ENCODE data around the gene NES.

NES gene

GRCh38 chr1:156680056-156680455 lies 2.8 kb upstream of the NES start:
- DNase-seq (ENCODE audit: low spot score): no peak

DNA sequence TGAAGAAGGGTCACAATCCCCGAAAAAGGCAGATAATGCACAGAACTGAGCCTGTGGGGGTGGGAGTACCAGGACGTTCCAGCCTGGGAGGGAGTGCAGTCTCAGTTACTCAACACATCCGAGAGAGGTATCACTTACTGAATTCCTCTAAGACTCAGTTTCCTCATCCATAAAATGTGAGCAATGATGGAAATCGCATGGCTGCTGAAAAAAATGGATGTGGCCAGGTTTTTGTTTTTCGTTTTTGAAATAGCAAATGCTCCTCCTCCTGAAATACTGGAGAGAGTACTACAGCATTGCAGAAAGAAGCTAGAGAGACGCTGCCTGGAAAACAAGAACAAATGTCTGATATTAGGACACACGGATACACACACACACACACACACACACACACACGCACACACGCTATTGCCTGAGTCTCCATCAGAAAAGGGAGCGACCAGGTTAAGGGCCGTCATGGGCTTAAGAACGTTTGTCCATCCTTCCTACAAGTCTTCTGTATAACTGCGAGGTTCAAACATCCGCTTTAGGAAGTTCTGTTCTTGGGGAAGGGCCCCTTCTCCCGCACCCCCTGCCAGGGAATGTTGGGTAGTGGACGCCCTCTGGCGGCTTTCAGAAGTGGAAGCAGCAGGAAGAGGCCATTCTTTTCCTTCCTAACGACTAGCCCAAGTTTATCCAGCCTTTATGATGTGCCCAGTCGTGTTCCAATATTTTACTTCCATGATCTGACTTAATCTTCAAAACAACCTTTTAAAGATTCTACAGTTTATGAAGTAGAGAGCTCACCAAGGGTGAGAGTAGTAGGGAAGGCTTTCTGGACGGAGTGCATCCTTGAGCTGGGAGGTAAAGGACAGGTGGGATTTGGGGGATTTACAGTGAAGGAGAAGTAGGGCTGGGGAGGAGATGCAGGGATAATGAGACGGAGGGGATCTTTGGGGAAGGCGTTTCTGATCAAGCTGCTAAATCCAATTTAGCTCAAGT lies 699 bp upstream of the NES start:
- DNase-seq (ENCODE audit: low spot score): peak; percentile 85

GRCh38 chr1:156676114-156676819 lies 940 bp downstream of the NES start:
- DNase-seq (ENCODE audit: low spot score): no peak

GRCh38 chr1:156675210-156676113 lies 1.7 kb downstream of the NES start:
- no peak for DNase-seq (ENCODE audit: low spot score)

DNA sequence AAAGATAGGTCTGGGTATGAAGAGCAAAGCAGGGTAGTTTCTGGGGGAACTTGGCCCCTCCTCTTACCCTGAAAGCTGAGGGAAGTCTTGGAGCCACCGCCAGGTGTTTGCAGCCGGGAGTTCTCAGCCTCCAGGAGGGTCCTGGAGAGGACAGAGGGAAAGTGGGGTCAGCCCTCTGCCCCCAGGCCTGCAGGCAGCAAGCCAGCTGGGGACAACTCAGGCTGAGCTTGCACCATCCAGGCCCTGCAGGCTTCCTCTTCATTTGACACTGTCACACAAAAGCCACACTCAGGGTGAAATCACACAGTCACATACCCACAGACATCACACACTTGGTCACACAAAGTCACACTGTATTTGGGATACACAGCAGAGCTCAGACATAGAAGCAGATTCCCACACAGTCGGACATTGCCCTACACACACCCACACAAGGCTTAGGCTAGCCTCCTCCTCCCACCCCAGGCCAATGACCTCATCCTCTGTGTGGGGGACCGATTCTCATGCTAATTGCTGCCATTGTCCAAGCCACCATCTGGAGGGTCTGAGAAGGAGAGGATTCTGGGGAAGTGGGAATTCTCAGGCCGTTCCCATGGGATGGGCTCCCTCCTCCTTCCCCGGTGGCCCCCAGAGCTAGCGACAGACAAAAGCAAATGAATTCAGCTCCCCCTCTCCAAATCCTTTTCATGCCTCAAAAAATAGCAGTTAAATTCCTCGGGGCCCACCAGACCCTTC lies 3.7 kb downstream of the NES start:
- peak; percentile 28 for DNase-seq (ENCODE audit: low spot score)

GRCh38 chr1:156671804-156672203 lies 5.4 kb downstream of the NES start:
- no peak for DNase-seq (ENCODE audit: low spot score)

DNA sequence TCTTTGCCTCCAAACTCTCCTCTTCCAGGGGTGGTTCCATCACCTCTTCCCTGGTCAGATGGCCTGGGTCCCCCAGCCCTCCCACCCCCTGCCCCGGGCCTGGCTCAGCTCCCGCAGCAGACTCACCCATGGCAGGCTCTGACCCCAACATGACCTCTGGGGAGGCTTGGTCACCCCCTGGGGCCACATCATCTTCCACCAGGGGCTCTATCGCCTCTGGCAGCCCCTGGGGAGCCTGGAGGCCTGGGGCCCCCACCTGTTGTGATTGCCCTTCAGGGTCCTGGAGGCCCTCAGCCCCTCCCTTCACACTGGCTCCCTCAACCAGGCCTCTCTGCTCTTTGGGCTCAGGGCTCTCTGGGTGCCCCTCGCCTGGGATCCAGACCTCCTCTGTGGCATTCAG lies 6.4 kb downstream of the NES start:
- DNase-seq (ENCODE audit: low spot score): no peak

GRCh38 chr1:156670359-156670758 lies 6.8 kb downstream of the NES start:
- no peak for DNase-seq (ENCODE audit: low spot score)

- no peak for DNase-seq (ENCODE audit: low spot score)
These were observed 7.4 kb downstream of the NES start for GRCh38 chr1:156669794-156670193.

DNA sequence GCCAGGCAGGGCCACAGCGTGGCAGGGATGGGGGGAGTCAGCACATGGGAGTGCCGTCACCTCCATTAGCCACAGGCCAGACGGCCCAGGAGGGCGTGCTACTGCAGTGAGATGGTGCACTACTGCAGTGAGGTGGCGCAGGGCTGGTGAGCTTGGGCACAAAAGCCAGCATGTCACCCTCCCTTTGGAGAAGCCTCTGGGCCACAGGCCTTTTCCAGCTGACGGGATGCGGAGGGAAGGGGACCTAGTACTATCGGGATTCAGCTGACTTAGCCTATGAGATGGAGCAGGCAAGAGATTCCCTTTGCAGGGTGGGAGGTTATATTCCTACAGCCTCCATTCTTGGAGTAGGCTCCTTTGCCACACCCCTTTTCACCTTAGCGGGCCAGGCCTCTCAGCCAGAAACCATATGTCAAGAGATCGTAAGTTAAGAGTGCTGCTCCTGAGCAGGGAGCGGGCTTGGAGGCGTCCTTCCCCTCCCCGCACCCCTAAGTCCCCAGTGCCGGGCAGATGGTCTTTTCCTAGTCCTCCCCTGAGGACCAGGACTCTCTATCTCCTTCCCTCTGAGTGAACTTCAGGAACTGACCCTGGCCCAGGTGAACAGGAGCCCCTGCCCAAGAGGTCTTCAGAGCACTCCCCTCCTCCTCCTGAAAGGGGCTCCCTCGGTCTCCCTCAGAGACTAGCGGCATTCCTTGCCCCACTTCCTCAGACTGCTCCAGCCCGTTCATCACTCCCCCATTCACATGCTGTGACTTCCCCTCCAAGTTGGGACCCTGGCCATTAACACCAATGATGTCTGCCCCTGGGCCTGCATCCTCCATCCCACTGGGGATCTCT lies 8.2 kb downstream of the NES start:
- DNase-seq (ENCODE audit: low spot score): peak; percentile 75

DNA sequence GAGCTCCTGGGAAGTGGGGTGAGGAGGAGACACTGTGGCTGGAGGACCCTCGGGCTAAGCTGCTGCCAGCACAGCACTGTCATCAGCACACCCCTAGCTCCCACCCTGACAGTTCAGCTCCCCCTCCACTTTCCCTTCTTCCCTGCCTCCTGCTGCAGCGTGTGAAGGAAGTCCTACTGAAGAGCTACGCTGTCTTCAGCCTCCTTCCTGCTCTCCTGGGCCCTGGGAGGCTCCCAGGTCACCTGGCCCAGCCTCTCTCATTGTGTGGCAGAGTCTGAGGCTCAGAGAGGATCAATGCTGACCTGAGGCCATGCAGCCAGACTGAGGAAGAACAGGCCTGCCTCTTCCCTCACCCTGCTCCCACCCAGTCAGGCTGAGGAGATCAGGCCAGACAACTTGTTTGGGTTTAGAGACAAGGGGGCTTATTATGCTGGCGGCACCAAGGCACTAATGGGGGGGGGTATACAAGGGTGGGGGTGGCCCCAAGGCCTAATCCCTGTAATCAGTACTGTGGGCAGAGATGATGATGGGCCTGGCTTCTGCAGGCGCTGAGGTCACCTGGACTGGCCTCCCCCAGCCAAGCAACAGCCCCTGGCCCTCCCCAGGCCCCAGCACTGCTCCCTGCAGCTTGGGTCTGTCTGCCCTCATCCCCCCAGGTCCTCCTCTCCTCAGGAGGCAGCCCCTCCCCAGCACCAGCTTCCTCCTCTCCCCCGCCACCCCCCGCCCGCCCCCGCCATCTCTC lies 9.1 kb downstream of the NES start:
- DNase-seq (ENCODE audit: low spot score): peak; percentile 70

DNA sequence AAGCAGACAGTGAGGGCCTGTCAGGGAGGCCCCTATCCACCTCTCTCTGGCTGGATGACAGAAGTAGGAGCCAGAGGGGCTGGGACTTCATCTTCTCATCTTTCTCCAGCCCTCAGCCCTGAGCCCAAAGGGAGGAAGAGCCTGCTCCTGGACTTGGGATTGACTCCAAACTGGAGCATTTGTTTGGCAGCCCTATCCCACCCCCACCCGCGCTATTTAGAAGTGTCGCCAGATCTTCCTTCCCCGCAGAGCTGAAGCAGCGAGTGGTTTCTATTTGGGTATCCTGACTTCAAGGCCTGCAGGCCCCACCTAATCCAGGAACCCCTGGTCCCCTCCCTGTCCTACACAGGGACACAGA lies 9.6 kb downstream of the NES start:
- peak; percentile 90 for DNase-seq (ENCODE audit: low spot score)

DNA sequence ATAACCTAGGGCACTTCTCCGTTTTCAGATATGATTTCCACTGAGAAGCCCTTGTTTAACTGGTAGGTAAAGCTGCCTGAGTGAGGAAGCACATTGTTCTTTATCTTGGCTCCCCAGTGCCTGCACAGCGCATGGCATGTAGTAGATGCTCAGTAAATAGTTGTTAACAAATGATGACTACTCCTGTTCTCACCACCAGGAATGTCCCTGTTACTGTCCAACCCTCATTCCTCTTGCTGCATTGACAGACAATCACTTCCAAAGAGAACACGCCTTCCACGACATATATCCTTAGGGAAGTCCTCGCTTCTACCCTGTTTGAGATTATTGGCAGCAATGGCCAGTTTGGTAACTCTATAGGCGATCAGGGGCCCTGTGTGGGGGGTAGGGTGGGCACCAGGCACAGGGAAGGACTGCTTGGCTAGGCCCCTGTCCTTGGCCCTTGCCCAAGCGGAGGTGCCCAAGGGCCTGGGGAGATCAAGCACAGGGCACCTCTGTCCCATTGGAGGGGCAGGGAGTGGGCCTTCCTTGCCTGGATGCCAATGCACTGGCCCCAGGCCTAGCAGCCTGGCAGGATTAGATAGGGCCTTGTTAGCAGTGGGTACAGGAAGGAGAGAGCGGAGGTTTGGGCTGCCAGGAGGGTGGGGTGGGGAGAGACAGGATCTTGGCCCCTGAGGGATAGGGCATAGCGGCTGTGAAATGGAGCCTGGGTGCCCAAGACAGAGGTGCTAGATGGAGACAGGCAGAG lies 10.2 kb downstream of the NES start:
- peak; percentile 35 for DNase-seq (ENCODE audit: low spot score)

DNA sequence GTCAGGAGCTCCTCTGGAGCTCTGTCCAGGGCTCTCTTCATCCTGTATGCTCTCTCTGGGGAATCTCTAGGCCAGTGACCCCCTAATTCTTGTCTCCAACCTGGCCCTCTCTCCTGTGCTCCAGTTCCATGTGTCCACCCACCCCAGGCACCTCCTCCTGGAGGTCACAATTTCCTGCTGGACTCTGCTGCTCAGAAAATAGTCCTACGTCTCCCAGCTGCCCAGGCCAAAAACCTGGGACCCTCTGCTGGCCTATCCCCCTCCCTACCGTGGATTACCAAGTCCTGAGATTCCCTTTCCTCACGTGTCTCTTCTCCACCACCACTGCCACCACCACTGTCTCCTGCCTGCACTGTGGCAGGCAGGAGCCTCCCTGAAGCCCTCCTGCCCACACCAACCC lies 11.7 kb downstream of the NES start:
- peak; percentile 43 for DNase-seq (ENCODE audit: low spot score)

- peak; percentile 66 for DNase-seq (ENCODE audit: low spot score)
These were observed 12.3 kb downstream of the NES start for GRCh38 chr1:156664767-156665411.

- peak; percentile 41 for DNase-seq (ENCODE audit: low spot score)
These were observed 13.0 kb downstream of the NES start for GRCh38 chr1:156664046-156664766.

- no peak for DNase-seq (ENCODE audit: low spot score)
These were observed 14.0 kb downstream of the NES start for GRCh38 chr1:156663178-156663577.

GRCh38 chr1:156662800-156663055 lies 14.5 kb downstream of the NES start:
- no peak for DNase-seq (ENCODE audit: low spot score)

Data from cerebellar cortex (tissue), 1 donor.